SK-N-SH (cell line): ENCODE results near the gene CETN1. TPM values are rescaled to one million over a fixed set of nuclear protein-coding genes. Genes with fewer than 3 reads are reported as not detected.
A peak's percentile ranks its signal among the peaks of the same experiment; 100 is the strongest.

Experiments
- CTCF ChIA-PET: fragments of 300-600, 350-600 bp; formaldehyde crosslinking; extraction: SDS; loops from one replicate; lab custom pipeline; 2021; lab: Yijun Ruan, JAX
- POLR2A ChIA-PET: fragments of 350-600 bp; sonication (Branson Sonifier 250); formaldehyde crosslinking; extraction: SDS; loops from one replicate; lab custom pipeline; 2020; ENCODE audit warnings: antibody characterized with exemption, inconsistent platforms; lab: Yijun Ruan, JAX
- DNase-seq: peaks from one replicate; pipeline ENCODE4 v3.0.0; 2012
- H2AFZ ChIP-seq: fragments of 200-600 bp; sonication (generic); 2 replicates; pipeline ENCODE4 v1.8.1; 2016; ENCODE audit warnings: antibody characterized with exemption, mild to moderate bottlenecking, low read depth
- H3F3A ChIP-seq: fragments of 200-600 bp; sonication (generic); replicated peaks from 2 replicates; pipeline ENCODE3; 2016; ENCODE audit warnings: antibody characterized with exemption, mild to moderate bottlenecking; ENCODE audit not compliant: insufficient read depth
- H3K27ac ChIP-seq, 2 experiments: fragments of 200-500 bp in 1 of 2; fragments of 200-600 bp in 1 of 2; sonication (Bioruptor generic) in 1 of 2; sonication (generic), shearing (Covaris generic) in 1 of 2; 2 replicates each; pipeline versions ENCODE4 v1.5.1 to v1.6.1; 2014 to 2016; ENCODE audit warnings: low read depth in 2 of 2, inconsistent platforms in 1 of 2, low read length in 1 of 2, mild to moderate bottlenecking in 1 of 2, mixed read lengths in 1 of 2
- H3K27me3 ChIP-seq: fragments of 200-600 bp; sonication (generic), shearing (Covaris generic); 2 replicates; pipeline ENCODE4 v1.6.1; 2016; ENCODE audit warnings: mixed run types; ENCODE audit not compliant: insufficient read depth
- H3K36me3 ChIP-seq, 2 experiments: fragments of 200-500 bp in 1 of 2; fragments of 200-600 bp in 1 of 2; sonication (Bioruptor generic) in 1 of 2; sonication (generic) in 1 of 2; replicated peaks in 1 of 2; 2 replicates each; pipeline versions ENCODE3 to v1.5.1; 2014 to 2016; ENCODE audit warnings: low read length in 1 of 2, mild to moderate bottlenecking in 1 of 2; ENCODE audit not compliant: insufficient read depth in 2 of 2, control insufficient read depth in 1 of 2
- H3K4me1 ChIP-seq, 2 experiments: fragments of 200-500 bp in 1 of 2; fragments of 200-600 bp in 1 of 2; sonication (Bioruptor generic) in 1 of 2; sonication (generic), shearing (Covaris generic) in 1 of 2; 2 replicates each; pipeline versions ENCODE4 v1.5.1 to v1.6.1; 2014 to 2016; ENCODE audit warnings: low read depth in 1 of 2, low read length in 1 of 2, mixed run types in 1 of 2; ENCODE audit not compliant: insufficient read depth in 2 of 2, control insufficient read depth in 1 of 2
- H3K4me2 ChIP-seq: fragments of 200-600 bp; sonication (generic), shearing (Covaris generic); 2 replicates; pipeline ENCODE4 v1.6.1; 2017; ENCODE audit warnings: mixed run types
- H3K4me3 ChIP-seq, 2 experiments: fragments of 200-500 bp in 1 of 2; fragments of 200-600 bp in 1 of 2; sonication (Bioruptor generic) in 1 of 2; sonication (generic), shearing (Covaris generic) in 1 of 2; 2 replicates each; pipeline versions ENCODE4 v1.5.1 to v1.8.1; 2014 to 2016; ENCODE audit warnings: low read depth in 2 of 2, inconsistent platforms in 1 of 2, low read length in 1 of 2, mild to moderate bottlenecking in 1 of 2, mixed read lengths in 1 of 2, moderate library complexity in 1 of 2
- H3K79me2 ChIP-seq: fragments of 200-600 bp; sonication (generic); 2 replicates; pipeline ENCODE4 v1.8.1; 2017; ENCODE audit warnings: mild to moderate bottlenecking; ENCODE audit not compliant: insufficient read depth
- H3K9ac ChIP-seq: fragments of 200-600 bp; sonication (generic); 2 replicates; pipeline ENCODE4 v1.6.1; 2017; ENCODE audit warnings: mixed run types
- H3K9me2 ChIP-seq: fragments of 200-600 bp; sonication (generic); 2 replicates; pipeline ENCODE4 v1.6.1; 2017; ENCODE audit warnings: mixed run types
- H3K9me3 ChIP-seq: fragments of 200-600 bp; sonication (generic); 2 replicates; pipeline ENCODE4 v1.6.1; 2017; ENCODE audit warnings: mixed run types, mild to moderate bottlenecking, moderate library complexity
- H4K20me1 ChIP-seq: fragments of 200-600 bp; sonication (generic); 2 replicates; pipeline ENCODE4 v1.6.1; 2017; ENCODE audit warnings: mild to moderate bottlenecking, mixed run types; ENCODE audit not compliant: insufficient read depth
- GABPA ChIP-seq: IDR thresholded peaks from 2 replicates; pipeline ENCODE4 v1.4.0; 2012; ENCODE audit warnings: low read depth, mild to moderate bottlenecking
- JUND ChIP-seq: IDR thresholded peaks from 2 replicates; pipeline ENCODE4 v1.4.0; 2012
- MXI1 ChIP-seq: IDR thresholded peaks from 2 replicates; pipeline ENCODE4 v1.6.1; 2012; ENCODE audit warnings: mild to moderate bottlenecking, low read depth, low read length, improper control_type of control experiment
- NFIC ChIP-seq: IDR thresholded peaks from 2 replicates; pipeline ENCODE4 v1.4.0; 2012; ENCODE audit warnings: borderline replicate concordance
- NRF1 ChIP-seq: IDR thresholded peaks from 2 replicates; pipeline ENCODE4 v1.6.1; 2012; ENCODE audit warnings: low read depth, mild to moderate bottlenecking, low read length
- POLR2AphosphoS5 ChIP-seq: IDR thresholded peaks from 2 replicates; pipeline ENCODE4 v1.6.1; 2012; ENCODE audit warnings: low read depth, low read length
- RAD21 ChIP-seq: IDR thresholded peaks from 2 replicates; pipeline ENCODE4 v1.6.1; 2012; ENCODE audit warnings: mild to moderate bottlenecking, low read length
- RCOR1 ChIP-seq: fragments of 150-350 bp; IDR thresholded peaks from 2 replicates; pipeline ENCODE4 v1.6.1; 2017; ENCODE audit warnings: antibody characterized with exemption, low read length
- RXRA ChIP-seq: IDR thresholded peaks from 2 replicates; pipeline ENCODE4 v1.4.0; 2012; ENCODE audit warnings: low read depth, mild to moderate bottlenecking, borderline replicate concordance
- SIN3A ChIP-seq: IDR thresholded peaks from 2 replicates; pipeline ENCODE4 v1.6.1; 2012; ENCODE audit warnings: low read depth, mild to moderate bottlenecking, low read length, moderate library complexity, borderline replicate concordance
- SMC3 ChIP-seq: IDR thresholded peaks from 2 replicates; pipeline ENCODE4 v1.6.1; 2012; ENCODE audit warnings: low read depth, low read length, improper control_type of control experiment
- USF2 ChIP-seq: fragments of 150-350 bp; IDR thresholded peaks from 2 replicates; pipeline ENCODE4 v1.6.1; 2017; ENCODE audit warnings: antibody characterized with exemption, low read length, low read depth, borderline replicate concordance
- WGBS: methylation state at CpG from one replicate; pipeline ENCODE4 v1.1.6; 2017; ENCODE audit warnings: low lambda C conversion rate; 5-methylcytosine and 5-hydroxymethylcytosine counted together
- polyA plus RNA-seq, 3 experiments: library from polyadenylated mRNA; depleted of rRNA; stranded (reverse); fragments of >200 nt; gene quantifications; 2 replicates each; pipeline ENCODE4 v1.2.3, GENCODE V29; 2012

Gene CETN1
- polyA plus RNA-seq, 1 of the 3 experiments (the other 2 are of a cell fraction): not detected

GRCh38 chr18:595571-595970, 15.4 kb downstream of the CETN1 start:
- CTCF ChIA-PET: interaction anchor here (0.7 kb wide), 1 partner anchor 84 kb away, joined by 3 read pairs; no protein-coding TSS in a partner anchor
- Histone ChIP-seq H3K79me2 (no peaks in the 10 kb centered on the region), H3K4me3 (no peak overlapping the region), H4K20me1 (no peaks in the 10 kb centered on the region), H3K9me3 (no peaks in the 10 kb centered on the region), H3K27ac (no peak overlapping the region), H3K9me2 (no peaks in the 10 kb centered on the region), H3K4me1 (peaks cover 0 to 6% of the 10 kb centered on the region in 2 experiments; a peak in 3 of 4 replicates), H2AFZ (no peak overlapping the region), H3K27me3 (peaks cover 27% of the 10 kb centered on the region), H3F3A (peaks cover 4% of the 10 kb centered on the region), H3K36me3 (no peaks in the 10 kb centered on the region), H3K9ac (no peak overlapping the region), H3K4me2 (no peak overlapping the region)
- POLR2A ChIA-PET: no interaction called here
- TF ChIP-seq SMC3 (no peak), JUND (no peak), RAD21 (no peak), USF2 (no peak), MXI1 (no peak)
- no peak for DNase-seq
- WGBS: 50% methylated on average over 1 of the region's 1 CpG

- Histone ChIP-seq H3K79me2 (no peaks in the 10 kb centered on the region), H3K4me1 (peaks cover 0 to 6% of the 10 kb centered on the region in 2 experiments; a peak in 3 of 4 replicates), H3K27ac (no peak overlapping the region), H2AFZ (no peak overlapping the region)
- TF ChIP-seq POLR2AphosphoS5 (no peak), RCOR1 (no peak), SIN3A (no peak), RXRA (no peak), NRF1 (no peak), NFIC (no peak), GABPA (no peak), JUND (no peak)
- TF ChIP-seq, all 33 proteins: peak for 0
- WGBS: 6% methylated on average over 8 of the region's 24 CpGs
- peaks cover 4% of the 10 kb centered on the region for H3F3A ChIP-seq
- peaks cover 28% of the 10 kb centered on the region for H3K27me3 ChIP-seq
- H3K4me2 ChIP-seq: 0 out of 2 replicates have a peak overlapping the region, but pooled peaks have one; percentile 33
- no peak overlapping the region for H3K9ac ChIP-seq
- POLR2A ChIA-PET: no interaction called here
- H3K9me2 ChIP-seq: no peaks in the 10 kb centered on the region
- peak overlapping the region in 1 of 2 experiments; percentile 33; a peak in 2 of 4 replicates for H3K4me3 ChIP-seq
- CTCF ChIA-PET: no interaction called here
- H3K36me3 ChIP-seq: no peaks in the 10 kb centered on the region
- no peaks in the 10 kb centered on the region for H3K9me3 ChIP-seq
- H4K20me1 ChIP-seq: no peaks in the 10 kb centered on the region
- DNase-seq: peak; percentile 67
Observed at GRCh38 chr18:596288-596881, 16.2 kb downstream of the CETN1 start.
